ENCODE data around the gene CTDSPL.

DNA sequence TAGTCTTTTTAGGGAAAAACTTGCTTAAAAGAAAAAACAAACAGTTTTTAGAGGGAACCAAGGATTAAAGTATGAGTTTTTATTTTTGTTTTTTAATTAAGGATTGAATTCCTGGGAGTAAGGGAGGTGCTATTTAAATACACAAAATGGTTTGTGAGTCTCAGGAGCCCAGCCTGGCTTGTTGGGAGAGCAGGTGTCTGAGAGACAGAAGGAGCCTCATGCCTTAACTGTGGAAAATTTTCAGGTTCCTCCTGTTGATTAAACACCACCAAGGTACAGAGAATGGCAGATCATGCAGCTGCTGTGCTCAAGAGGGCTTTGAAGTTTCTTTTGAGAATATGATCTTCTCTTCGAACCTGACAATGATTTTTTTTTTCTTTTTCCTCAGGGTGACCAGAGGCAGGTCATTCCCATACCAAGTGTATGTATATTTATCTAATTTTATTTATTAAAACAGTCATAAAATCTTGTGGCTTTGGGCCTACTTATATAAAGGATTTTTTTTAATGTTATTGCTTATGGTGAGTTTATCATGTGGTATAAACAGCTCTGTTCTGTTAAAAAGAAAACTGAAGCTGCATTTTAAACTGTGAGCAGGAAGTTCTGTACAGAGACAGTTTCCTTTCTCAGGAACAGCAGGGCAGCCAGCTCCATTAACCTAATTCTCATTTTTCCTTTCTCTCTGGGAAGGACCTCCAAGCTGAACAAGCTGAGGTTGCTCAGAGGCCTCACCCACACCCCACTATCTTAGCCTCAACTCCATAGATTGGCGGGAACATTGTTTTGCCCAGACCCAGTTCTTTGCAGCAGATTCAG lies 95.3 kb downstream of the CTDSPL start:
- TF ChIP-seq, protein P1, sequence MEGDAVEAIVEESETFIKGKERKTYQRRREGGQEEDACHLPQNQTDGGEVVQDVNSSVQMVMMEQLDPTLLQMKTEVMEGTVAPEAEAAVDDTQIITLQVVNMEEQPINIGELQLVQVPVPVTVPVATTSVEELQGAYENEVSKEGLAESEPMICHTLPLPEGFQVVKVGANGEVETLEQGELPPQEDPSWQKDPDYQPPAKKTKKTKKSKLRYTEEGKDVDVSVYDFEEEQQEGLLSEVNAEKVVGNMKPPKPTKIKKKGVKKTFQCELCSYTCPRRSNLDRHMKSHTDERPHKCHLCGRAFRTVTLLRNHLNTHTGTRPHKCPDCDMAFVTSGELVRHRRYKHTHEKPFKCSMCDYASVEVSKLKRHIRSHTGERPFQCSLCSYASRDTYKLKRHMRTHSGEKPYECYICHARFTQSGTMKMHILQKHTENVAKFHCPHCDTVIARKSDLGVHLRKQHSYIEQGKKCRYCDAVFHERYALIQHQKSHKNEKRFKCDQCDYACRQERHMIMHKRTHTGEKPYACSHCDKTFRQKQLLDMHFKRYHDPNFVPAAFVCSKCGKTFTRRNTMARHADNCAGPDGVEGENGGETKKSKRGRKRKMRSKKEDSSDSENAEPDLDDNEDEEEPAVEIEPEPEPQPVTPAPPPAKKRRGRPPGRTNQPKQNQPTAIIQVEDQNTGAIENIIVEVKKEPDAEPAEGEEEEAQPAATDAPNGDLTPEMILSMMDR (IDR thresholded peaks at IDR 0.05), result no peak
- no peak for TF ChIP-seq POLR2A (IDR thresholded peaks at IDR 0.05)
